Upper lobe of right lung (tissue), 1 donor: ENCODE measurements around the gene PDAP1. TPM values are rescaled to one million over a fixed set of nuclear protein-coding genes. Genes with fewer than 3 reads are reported as not detected.
A peak's percentile ranks its signal among the peaks of the same experiment; 100 is the strongest.

Experiments
- ATAC-seq: fragments of 200-7000 bp; cut with Tn5 transposase; one replicate; pipeline ENCODE4 v1.9.1; 2020; ENCODE audit warnings: mild to moderate bottlenecking, moderate library complexity
- DNase-seq: peaks from one replicate; pipeline ENCODE4 v3.0.0-alpha.2; 2020
- H3K27ac ChIP-seq: fragments of 200-600 bp; one replicate; pipeline ENCODE4 v1.8.0; 2022
- H3K27me3 ChIP-seq: fragments of 200-600 bp; one replicate; pipeline ENCODE4 v1.8.0; 2022; ENCODE audit warnings: mild to moderate bottlenecking
- H3K36me3 ChIP-seq: fragments of 200-600 bp; one replicate; pipeline ENCODE4 v1.8.0; 2022
- H3K4me1 ChIP-seq: fragments of 200-600 bp; one replicate; pipeline ENCODE4 v1.8.0; 2022
- H3K4me3 ChIP-seq: fragments of 200-600 bp; one replicate; pipeline ENCODE4 v1.8.0; 2022; ENCODE audit warnings: mild to moderate bottlenecking
- H3K9me3 ChIP-seq: fragments of 200-600 bp; one replicate; pipeline ENCODE4 v1.8.0; 2022
- intact Hi-C: fragments of 100-400 bp; cut with DNase I; formaldehyde crosslinking; loops from one replicate; pipeline ENCODE4 v1.11.0; 2022
- total RNA-seq: library from RNA; stranded (reverse); fragmentation: NEBNext Ultra II Directional; extraction: Animal tissue kit (Norgen Biotek cat#: 25700); gene quantifications from one replicate; pipeline ENCODE4 v1.2.1, GENCODE V29; 2021
- TF ChIP-seq, protein P1 (sequence below): fragments of 200-600 bp; IDR thresholded peaks from one replicate; pipeline ENCODE4 v1.8.0; 2022; ENCODE audit warnings: antibody characterized with exemption
- donor health status: DM: no; HTN: yes; CAD: no; lungs with severe emphysema.

The PDAP1 gene
- total RNA-seq, 1 donor from 2014 or later: 76.4 TPM

DNA sequence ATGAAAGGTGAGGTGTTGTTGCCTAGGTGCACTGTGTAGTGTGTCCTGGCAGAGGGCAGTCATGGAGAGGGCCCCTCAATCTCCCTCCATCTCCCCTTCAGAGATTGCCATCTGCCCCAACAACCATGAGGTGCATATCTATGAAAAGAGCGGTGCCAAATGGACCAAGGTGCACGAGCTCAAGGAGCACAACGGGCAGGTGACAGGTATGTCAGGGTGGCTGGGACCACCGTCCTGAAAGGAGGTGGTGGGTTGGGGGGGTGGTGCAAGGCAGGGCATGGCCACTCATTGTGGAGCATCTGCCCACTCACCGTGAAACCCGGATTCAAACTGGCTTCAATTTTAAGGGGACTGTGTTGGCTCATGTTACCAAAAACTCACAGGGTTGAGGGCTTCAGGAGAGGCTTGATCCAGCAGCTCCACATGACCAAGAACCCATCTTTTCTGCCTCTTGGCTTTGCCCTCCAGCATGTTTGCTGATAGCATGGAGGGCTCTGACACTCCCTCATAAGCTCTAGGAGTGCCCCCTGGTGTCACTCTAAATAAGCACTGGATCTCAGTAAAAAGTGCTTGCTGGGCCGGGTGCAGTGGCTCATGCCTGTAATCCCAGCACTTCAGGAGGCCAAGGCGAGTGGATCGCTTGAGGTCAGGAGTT lies 21.7 kb downstream of the PDAP1 start:
- no peaks in the 10 kb centered on the region for H3K9me3 ChIP-seq
- peak; percentile 69 for ATAC-seq
- peaks cover 9% of the 10 kb centered on the region for H3K4me1 ChIP-seq
- H3K4me3 ChIP-seq: no peak overlapping the region
- H3K27ac ChIP-seq: no peak overlapping the region
- no peaks in the 10 kb centered on the region for H3K27me3 ChIP-seq
- intact Hi-C loops: no loop called here
- TF ChIP-seq, protein P1, sequence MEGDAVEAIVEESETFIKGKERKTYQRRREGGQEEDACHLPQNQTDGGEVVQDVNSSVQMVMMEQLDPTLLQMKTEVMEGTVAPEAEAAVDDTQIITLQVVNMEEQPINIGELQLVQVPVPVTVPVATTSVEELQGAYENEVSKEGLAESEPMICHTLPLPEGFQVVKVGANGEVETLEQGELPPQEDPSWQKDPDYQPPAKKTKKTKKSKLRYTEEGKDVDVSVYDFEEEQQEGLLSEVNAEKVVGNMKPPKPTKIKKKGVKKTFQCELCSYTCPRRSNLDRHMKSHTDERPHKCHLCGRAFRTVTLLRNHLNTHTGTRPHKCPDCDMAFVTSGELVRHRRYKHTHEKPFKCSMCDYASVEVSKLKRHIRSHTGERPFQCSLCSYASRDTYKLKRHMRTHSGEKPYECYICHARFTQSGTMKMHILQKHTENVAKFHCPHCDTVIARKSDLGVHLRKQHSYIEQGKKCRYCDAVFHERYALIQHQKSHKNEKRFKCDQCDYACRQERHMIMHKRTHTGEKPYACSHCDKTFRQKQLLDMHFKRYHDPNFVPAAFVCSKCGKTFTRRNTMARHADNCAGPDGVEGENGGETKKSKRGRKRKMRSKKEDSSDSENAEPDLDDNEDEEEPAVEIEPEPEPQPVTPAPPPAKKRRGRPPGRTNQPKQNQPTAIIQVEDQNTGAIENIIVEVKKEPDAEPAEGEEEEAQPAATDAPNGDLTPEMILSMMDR: no peak
- H3K36me3 ChIP-seq: peaks cover 70% of the 10 kb centered on the region
- DNase-seq: no peak

DNA sequence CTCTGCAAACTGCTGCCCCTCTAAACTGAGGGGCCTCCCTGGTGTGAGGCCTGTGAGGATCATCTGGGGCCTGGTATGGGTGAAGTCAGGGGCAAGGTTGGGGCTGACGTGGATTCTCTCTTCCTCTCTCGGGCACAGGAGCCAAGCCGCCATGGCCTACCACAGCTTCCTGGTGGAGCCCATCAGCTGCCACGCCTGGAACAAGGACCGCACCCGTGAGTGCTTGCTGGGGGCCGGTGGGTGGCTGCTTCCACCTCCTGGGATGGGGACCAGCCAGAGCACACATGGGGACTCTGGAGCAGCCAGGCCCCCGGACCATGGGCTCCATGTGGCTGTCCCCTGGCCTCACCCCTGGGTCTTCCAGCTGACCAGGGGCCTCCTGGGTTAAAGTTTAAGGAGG lies 22.8 kb downstream of the PDAP1 start:
- no peak overlapping the region for H3K4me3 ChIP-seq
- TF ChIP-seq, protein P1: no peak
- peaks cover 21% of the 10 kb centered on the region for H3K4me1 ChIP-seq
- DNase-seq: no peak
- peaks cover 59% of the 10 kb centered on the region for H3K36me3 ChIP-seq
- H3K27me3 ChIP-seq: no peaks in the 10 kb centered on the region
- intact Hi-C loops: no loop called here
- no peak for ATAC-seq
- H3K9me3 ChIP-seq: no peaks in the 10 kb centered on the region
- peak overlapping the region; percentile 42 for H3K27ac ChIP-seq

DNA sequence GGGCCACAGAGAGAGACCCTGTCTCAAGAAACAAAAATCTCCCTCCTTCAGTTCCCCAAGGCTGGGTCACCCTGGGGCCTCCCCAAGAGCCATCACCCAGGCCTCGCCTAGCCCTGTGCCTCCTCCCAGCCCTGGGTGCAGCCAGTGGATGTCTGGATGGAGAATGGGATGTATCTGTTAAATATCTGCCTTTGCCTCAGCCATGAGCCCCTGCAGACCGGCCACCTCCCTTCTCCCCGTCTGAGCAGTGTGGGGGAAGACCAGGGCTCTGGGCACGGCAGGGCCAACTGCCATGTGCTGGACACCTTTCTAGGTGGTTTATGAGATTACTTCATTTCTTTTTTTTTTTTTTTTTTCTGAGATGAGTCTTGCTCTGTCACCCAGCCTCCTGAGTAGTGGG lies 23.9 kb downstream of the PDAP1 start:
- intact Hi-C loops: no loop called here
- DNase-seq: no peak
- no peaks in the 10 kb centered on the region for H3K9me3 ChIP-seq
- TF ChIP-seq, protein P1: no peak
- H3K4me3 ChIP-seq: no peak overlapping the region
- H3K27ac ChIP-seq: no peak overlapping the region
- H3K27me3 ChIP-seq: no peaks in the 10 kb centered on the region
- H3K36me3 ChIP-seq: peaks cover 48% of the 10 kb centered on the region
- H3K4me1 ChIP-seq: peaks cover 31% of the 10 kb centered on the region
- no peak for ATAC-seq

DNA sequence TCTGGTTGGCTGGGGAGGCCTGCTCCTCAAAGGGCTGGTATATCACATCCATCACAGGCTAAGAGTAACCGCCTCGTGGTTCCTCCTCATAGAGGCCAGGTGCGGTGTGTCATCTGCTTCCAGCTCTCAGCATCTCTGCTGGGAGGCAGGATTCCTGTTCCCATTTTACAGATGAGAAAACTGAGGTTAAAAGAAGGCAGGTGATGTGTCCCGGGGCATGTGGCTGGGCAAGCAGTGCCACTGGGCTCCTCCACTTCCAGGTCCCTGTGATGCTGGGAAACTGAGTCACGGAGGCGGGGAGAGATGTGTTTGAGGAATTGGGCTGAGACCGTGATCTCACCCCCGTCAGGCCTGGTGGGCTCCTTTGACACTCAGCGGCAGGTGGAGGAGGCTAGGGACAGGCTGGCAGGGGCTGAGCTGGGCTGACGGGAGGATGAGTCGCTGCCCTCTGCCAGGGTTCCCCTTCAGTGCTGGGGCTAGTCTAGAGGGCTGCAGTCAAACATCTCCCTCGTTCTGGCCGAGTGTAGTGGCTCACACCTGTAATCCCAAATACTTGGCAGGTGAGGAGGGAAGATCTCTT lies 24.5 kb downstream of the PDAP1 start:
- no peak overlapping the region for H3K4me3 ChIP-seq

DNA sequence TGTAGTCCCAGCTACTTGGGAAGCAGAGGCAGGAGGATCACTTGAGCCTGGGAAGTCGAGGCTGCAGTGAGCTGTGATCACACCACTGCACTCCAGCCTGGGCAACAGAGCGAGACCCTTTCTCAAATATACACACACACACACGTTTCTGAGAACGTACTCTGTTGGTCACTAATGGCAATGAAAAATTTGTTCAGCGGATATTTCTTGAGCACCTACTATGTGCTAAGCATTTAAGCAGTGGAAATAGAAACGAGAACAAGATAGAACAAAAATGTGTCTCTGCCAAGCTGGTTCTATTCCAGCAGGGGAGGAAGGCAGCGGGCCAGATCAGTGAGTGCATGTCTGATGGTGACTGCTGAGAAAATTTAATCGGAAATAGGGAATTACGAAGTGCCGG lies 25.2 kb downstream of the PDAP1 start:
- H3K4me3 ChIP-seq: no peak overlapping the region
- peaks cover 38% of the 10 kb centered on the region for H3K36me3 ChIP-seq
- no peaks in the 10 kb centered on the region for H3K9me3 ChIP-seq
- DNase-seq (no peak), ATAC-seq (no peak)
- no peak overlapping the region for H3K27ac ChIP-seq
- peaks cover 44% of the 10 kb centered on the region for H3K4me1 ChIP-seq
- intact Hi-C loops: no loop called here
- TF ChIP-seq, protein P1: no peak
- no peaks in the 10 kb centered on the region for H3K27me3 ChIP-seq

More for the DNA sequence above, 24.5 kb downstream of the PDAP1 start:
- H3K9me3 ChIP-seq: no peaks in the 10 kb centered on the region
- no peak for DNase-seq
- no peaks in the 10 kb centered on the region for H3K27me3 ChIP-seq
- no peak overlapping the region for H3K27ac ChIP-seq
- TF ChIP-seq, protein P1: no peak
- H3K36me3 ChIP-seq: peaks cover 42% of the 10 kb centered on the region
- H3K4me1 ChIP-seq: peaks cover 38% of the 10 kb centered on the region
- intact Hi-C loops: no loop called here
- ATAC-seq: no peak
